ENCODE measurements around the gene TSHZ2.
"Not testable (repeated sequence)": the region's sequence is repeated elsewhere in the genome, so short reads cannot be mapped to it uniquely, and the experiment has no call there.

TSHZ2 gene

DNA sequence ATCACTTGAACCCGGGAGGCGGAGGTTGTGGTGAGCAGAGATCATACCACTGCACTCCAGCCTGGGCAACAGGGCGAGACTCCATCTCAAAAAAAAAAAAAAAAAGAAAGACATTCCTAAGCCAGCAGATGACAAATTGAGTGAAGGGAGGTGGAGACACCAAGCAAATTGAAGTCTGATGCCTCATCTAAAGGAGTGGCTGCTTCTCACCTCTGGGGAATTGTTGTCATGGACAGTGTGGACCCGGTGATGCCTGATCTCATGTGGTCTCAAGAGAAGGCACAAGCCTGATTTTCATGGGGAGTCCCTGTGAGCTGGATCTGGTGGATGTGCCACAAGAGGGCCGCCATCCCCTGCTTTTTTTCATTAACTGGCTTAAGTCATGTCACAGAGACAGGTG, 349.4 kb downstream of the TSHZ2 start:
- TF ChIP-seq, protein P1, sequence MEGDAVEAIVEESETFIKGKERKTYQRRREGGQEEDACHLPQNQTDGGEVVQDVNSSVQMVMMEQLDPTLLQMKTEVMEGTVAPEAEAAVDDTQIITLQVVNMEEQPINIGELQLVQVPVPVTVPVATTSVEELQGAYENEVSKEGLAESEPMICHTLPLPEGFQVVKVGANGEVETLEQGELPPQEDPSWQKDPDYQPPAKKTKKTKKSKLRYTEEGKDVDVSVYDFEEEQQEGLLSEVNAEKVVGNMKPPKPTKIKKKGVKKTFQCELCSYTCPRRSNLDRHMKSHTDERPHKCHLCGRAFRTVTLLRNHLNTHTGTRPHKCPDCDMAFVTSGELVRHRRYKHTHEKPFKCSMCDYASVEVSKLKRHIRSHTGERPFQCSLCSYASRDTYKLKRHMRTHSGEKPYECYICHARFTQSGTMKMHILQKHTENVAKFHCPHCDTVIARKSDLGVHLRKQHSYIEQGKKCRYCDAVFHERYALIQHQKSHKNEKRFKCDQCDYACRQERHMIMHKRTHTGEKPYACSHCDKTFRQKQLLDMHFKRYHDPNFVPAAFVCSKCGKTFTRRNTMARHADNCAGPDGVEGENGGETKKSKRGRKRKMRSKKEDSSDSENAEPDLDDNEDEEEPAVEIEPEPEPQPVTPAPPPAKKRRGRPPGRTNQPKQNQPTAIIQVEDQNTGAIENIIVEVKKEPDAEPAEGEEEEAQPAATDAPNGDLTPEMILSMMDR (conservative IDR thresholded peaks at IDR 0.05; ENCODE audit: low read depth, low read length) = no peak
- DNase-seq (ENCODE audit: low read depth) = no peak
- no peak overlapping the region for H3K4me3 ChIP-seq (ENCODE audit: low read depth, low read length)

- TF ChIP-seq, protein P1 (conservative IDR thresholded peaks at IDR 0.05; ENCODE audit: low read depth, low read length) = no peak
- no peak overlapping the region for H3K4me3 ChIP-seq (ENCODE audit: low read depth, low read length)
- DNase-seq (ENCODE audit: low read depth) = no peak
Measured at GRCh38 chr20:53322651-53323050, 350.5 kb downstream of the TSHZ2 start.

DNA sequence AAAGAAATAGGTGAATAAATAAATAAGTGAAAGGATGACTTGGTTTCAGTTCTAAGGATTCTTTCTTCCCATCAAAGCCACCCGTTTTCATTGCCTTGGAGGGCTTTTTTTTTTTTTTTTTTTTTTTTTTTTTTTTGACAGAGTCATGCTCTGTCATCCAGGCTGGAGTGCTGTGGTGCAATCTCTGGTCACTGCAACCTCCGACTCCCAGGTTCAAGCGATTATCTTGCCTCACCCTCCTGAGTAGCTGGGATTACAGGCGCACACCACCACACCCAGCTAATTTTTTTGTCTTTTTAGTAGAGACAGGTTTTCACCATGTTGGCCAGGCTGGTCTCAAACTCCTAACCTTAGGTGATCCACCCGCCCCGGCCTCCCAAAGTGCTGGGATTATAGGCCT, 351.3 kb downstream of the TSHZ2 start:
- not testable (repeated sequence) for H3K4me3 ChIP-seq (ENCODE audit: low read depth, low read length); DNase-seq (ENCODE audit: low read depth)

DNA sequence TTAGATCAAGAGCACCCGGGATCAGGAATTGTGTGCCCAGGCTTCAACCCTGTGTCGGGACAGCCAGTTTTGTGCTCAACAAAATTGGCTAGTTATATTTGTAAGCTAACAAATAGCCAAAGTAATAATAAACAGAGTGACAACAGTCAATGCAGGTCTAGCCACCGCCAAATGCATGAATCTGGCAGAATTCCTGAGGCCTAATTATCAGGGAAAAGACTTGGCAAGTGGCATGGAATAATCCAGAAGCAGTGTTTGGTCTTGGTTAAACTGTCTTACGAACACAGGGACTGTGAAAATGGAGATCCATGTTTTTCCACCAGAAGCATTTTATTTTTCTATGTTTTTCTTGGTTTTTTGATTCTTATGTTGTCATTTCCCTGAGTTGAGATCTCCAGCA, 352.7 kb downstream of the TSHZ2 start:
- no peak for DNase-seq (ENCODE audit: low read depth)
- TF ChIP-seq, protein P1 (conservative IDR thresholded peaks at IDR 0.05; ENCODE audit: low read depth, low read length) = no peak

GRCh38 chr20:53328961-53329360, 356.8 kb downstream of the TSHZ2 start:
- no peak for DNase-seq (ENCODE audit: low read depth)
- TF ChIP-seq, protein P1 (conservative IDR thresholded peaks at IDR 0.05; ENCODE audit: low read depth, low read length) = no peak
- no peak overlapping the region for H3K4me3 ChIP-seq (ENCODE audit: low read depth, low read length)

More for the DNA sequence above, 352.7 kb downstream of the TSHZ2 start:
- H3K4me3 ChIP-seq (ENCODE audit: low read depth, low read length) = no peak overlapping the region

- TF ChIP-seq, protein P1 (conservative IDR thresholded peaks at IDR 0.05; ENCODE audit: low read depth, low read length) = no peak
- H3K4me3 ChIP-seq (ENCODE audit: low read depth, low read length) = no peak overlapping the region
- no peak for DNase-seq (ENCODE audit: low read depth)
Measured at GRCh38 chr20:53329781-53330180, 357.6 kb downstream of the TSHZ2 start.

GRCh38 chr20:53330601-53331140, 358.5 kb downstream of the TSHZ2 start:
- no peak overlapping the region for H3K4me3 ChIP-seq (ENCODE audit: low read depth, low read length)
- DNase-seq (ENCODE audit: low read depth) = no peak
- TF ChIP-seq, protein P1 (conservative IDR thresholded peaks at IDR 0.05; ENCODE audit: low read depth, low read length) = no peak
